IPS-NIHi7 (cell line): ENCODE results near the gene MT1A.
A peak's percentile ranks its signal among the peaks of the same experiment; 100 is the strongest.
"Not testable (repeated sequence)": the region's sequence is repeated elsewhere in the genome, so short reads cannot be mapped to it uniquely, and the experiment has no call there.

Experiments used
- DNase-seq: peaks from one replicate; pipeline ENCODE4 v3.0.0; 2012; ENCODE audit warnings: mixed read lengths; ENCODE audit errors: extremely low spot score

MT1A gene

DNA sequence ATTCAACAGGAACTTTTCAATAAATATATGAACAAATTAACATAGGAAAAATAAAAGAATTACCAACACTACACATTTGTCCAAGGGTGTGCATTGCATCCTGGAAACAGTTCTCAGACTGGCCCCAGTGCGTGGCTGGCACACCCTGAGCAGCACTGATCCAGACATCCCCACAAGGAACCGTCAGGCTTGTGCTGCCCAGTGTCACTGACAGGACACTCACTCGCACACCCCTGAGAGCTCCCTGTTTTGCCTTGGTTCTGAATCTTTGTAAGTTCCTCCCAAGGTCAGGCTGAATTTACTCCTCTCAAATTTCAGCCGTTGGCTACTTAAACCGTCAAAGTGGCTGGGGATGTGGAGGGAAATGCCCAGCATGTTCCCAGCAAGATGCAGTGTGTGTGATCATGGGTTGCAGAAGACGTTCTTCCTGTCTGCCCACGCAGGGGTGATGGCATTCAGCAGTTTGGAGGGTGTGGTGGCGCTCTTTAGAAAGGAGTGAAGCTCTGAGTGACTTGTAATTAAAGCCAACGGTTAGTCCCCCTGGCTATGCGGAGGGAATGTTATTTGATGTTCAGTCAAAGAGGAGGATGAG, 28.4 kb upstream of the MT1A start:
- no peak for DNase-seq

DNA sequence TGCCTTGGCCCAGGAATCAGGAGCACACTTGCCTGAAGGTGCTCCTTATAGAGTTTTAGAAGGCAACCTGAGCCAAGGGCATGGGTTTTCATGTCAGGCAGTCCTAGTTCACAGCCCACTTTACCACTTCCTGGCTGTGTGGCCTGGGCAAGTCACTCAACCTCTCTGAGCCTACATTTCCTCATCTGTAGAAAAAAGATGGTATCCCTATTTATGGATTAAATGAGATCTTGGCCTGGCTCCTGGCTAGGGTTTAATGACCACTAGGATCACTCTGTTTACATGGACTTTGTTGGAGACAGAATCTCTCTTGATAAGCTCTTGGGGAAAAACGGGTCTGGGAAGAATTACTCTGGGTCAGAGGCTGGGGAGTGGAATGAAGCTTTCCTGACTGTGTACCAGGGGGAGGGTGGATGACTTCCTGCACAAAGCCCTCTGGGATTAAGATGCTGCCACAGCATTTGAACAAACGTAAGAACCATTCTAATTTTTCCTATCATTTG, 27.8 kb upstream of the MT1A start:
- DNase-seq = no peak

- no peak for DNase-seq
Measured at GRCh38 chr16:56611281-56611833, 27.1 kb upstream of the MT1A start.

DNA sequence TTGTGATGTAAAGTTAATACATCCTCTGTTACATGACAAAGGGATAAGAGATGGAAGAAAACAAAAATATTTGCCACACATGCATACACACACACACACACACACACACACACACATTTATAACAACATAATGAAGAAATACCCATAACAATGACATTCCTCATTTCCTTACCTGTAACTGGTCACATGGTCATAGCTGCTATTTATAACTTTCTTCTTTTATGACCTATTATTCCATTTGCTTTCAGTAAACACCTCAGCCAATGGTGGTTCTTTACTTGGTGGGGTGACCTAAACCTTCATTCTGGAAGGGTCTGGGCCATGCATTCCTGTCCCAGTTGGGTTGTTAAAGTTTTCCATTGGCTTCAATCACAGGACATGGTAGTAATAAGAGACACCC, 24.8 kb upstream of the MT1A start:
- DNase-seq = no peak

DNA sequence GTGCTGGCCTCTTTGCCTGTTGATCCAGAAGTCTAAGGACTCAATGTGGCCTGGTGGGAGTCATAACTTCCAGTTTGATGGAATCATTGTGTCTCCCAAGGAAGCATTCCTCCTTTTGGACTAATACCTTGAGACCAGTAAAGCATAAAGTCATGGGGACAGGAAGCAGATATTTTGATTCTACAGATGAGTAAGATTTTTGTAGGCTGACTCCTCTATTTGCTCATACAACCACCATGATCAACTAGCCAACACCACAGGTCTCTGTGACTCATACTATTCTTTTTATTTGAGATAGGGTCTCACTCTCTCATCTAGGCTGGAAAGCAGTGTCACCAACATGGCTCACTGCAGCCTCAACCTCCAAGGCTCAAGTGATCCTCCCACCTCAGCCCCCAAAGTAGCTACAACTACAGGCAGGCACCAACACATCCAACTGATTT, 23.9 kb upstream of the MT1A start:
- DNase-seq = no peak

- no peak for DNase-seq
Measured at GRCh38 chr16:56615353-56615752, 23.1 kb upstream of the MT1A start.

DNA sequence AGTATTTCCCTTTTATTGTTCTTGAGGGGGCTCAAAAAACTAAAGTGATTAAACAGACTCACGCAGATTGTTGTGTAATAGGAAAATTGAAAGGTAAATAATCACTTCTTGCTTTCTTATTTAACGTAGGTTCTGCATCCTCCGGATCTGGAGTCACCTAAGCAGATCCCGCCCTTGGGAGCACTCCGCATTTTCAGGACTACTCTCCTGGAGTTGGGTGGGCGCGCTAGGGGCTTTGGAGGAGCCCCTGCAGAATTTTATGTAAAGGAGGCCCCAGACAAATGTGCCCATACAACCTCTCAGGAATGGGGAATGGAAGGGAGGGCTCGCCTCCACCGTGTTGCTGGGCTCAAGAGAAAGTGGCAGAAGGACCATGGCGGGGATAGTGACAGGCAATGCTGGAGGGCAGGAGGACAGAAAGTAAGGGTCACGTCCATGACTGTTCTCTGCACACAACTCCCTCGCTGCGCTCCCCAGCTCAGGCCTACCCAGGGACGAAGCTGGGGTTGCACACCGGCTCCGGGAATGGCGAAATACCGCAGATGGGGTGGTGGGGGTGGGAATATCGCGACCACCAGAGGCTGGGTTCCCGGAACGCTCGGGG, 21.8 kb upstream of the MT1A start:
- no peak for DNase-seq

- DNase-seq = no peak
Measured at GRCh38 chr16:56617212-56618085, 21.0 kb upstream of the MT1A start.

- DNase-seq = no peak
Measured at GRCh38 chr16:56618138-56618537, 20.3 kb upstream of the MT1A start.

DNA sequence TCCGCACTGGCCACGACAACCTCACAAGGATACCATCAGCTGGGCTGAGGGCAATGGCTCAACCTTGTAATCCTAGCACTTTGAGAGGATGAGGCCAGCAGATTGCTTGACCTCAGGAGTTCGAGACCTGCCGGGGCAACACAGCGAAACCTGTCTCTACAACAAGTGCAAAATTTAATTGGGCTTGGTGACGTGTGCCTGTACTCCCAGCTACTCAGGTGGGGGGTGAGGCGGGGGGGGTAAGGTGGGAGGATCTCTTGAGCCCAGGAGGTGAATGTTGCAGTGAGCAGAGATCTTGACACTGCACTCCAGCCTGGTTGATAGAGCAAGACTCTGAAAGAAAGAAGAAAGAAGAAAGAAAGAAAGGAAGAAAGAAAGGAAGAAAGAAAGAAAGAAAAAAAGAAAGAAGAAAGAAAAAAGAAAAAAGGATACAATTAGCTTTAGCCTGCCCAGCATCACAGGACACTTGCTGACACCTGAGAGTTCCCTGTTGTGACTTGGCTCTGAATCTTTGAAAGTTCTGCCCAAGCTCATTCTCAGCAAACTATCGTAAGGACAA, 18.0 kb upstream of the MT1A start:
- DNase-seq = no peak

- not testable (repeated sequence) for DNase-seq
Measured at GRCh38 chr16:56621665-56622445, 16.6 kb upstream of the MT1A start.

- not testable (repeated sequence) for DNase-seq
Measured at GRCh38 chr16:56623184-56623583, 15.3 kb upstream of the MT1A start.

- no peak for DNase-seq
Measured at GRCh38 chr16:56623637-56624036, 14.8 kb upstream of the MT1A start.

GRCh38 chr16:56625140-56625942, 13.1 kb upstream of the MT1A start, which contains the start of gene MT1E:
TSS of gene MT1E (plus strand) at chr16:56625781. CDS start at chr16:56625852, 71 bp downstream.
- peak; percentile 73 for DNase-seq

DNA sequence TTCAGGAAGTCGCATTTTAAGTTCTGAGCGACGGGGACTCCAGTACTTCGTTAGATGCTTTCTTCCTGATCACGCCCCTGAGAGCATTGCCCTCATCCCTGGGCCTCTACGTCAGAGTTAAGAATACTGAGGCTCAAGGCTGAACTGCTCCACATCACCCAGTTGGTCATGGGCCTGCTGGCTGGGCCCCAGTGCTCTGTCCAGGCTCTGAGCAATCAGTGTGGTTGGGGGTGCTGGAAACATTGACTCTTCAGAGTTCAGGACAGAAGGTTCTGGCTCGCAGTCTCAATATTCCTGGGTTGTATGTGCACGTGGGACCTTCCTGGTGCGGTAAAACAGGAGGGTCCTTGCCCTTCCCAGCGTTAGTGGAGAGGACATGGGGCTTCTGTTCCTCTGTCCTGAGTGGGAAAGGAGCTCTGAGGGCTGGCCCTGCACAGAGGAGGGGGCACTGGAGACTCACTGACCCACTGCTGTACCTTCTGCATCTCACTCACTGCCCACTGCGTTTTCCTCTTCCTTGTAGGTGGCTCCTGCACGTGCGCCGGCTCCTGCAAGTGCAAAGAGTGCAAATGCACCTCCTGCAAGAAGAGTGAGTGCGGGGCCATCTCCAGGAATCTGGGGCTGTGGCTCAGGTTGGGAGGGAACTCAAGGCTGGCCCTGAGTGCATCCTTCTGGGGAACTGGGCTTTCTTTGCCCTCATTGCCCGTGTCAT, 12.4 kb upstream of the MT1A start:
- DNase-seq = no peak

GRCh38 chr16:56626685-56627084, 11.8 kb upstream of the MT1A start:
- DNase-seq = no peak

- no peak for DNase-seq
Measured at GRCh38 chr16:56628486-56629350, 9.7 kb upstream of the MT1A start.

DNA sequence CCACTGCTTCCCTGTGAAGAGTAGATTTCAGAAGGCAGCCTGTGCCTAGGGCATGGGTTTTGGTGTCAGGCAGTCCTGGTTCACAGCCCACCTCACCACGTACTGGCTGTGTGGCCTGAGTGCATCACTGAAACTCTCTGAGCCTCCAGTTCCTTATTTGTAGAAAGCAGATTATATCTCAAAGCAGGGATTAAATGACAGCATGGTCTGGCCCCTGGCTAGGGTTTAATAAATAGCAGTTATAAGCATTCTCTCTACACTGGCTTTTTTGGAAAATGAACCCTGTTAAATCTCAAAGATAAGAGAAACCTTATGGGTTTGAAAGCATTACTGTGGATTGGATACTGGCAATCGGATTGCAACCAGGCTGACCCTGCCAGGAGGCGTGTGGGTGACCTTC, 8.9 kb upstream of the MT1A start:
- no peak for DNase-seq

DNA sequence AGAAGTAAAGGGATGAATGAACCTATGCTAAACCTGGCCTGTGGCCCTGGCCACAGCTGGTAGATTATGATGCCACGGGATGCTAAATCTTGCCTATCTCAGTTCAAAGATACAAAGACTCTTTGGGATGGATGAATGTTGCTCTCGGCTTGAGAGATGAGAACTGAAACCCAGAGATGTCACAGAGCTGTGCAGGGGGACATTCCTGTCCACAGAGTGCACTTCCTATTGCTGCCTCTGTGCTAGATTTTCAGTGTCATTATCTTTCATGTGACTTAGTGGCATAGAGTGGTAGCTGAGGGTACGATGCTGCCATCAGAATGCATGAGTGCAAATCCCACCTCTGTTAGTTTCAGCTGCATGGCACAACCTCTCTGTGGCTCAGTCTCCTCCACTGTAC, 8.3 kb upstream of the MT1A start:
- no peak for DNase-seq
